Chondrocyte (in vitro differentiated cells): ENCODE data around the gene TST. TPM values are rescaled to one million over a fixed set of nuclear protein-coding genes. Genes with fewer than 3 reads are reported as not detected.

Experiments
- DNase-seq: peaks from one replicate; pipeline ENCODE4 v3.0.0; 2021; ENCODE audit warnings: mixed read lengths, low spot score
- H3K27ac Mint-ChIP-seq: one replicate; pipeline ENCODE4 v1.8.0; 2021; ENCODE audit warnings: mild to moderate bottlenecking, moderate library complexity, mixed read lengths; ENCODE audit not compliant: unreplicated experiment
- H3K27me3 Mint-ChIP-seq: 2 replicates; pipeline ENCODE4 v1.8.0; 2021; ENCODE audit warnings: low read depth, mixed read lengths
- H3K36me3 Mint-ChIP-seq: 2 replicates; pipeline ENCODE4 v1.8.0; 2021; ENCODE audit warnings: low read depth, mixed read lengths
- H3K4me1 Mint-ChIP-seq: 2 replicates; pipeline ENCODE4 v1.8.0; 2021; ENCODE audit warnings: low read depth, mild to moderate bottlenecking, mixed read lengths
- H3K4me3 Mint-ChIP-seq: one replicate; pipeline ENCODE4 v1.8.0; 2021; ENCODE audit warnings: mild to moderate bottlenecking, moderate library complexity, mixed read lengths; ENCODE audit not compliant: unreplicated experiment
- H3K9me3 Mint-ChIP-seq: 2 replicates; pipeline ENCODE4 v1.8.0; 2021; ENCODE audit warnings: low read depth, mixed read lengths
- total RNA-seq: library from RNA; stranded (reverse); gene quantifications from 3 replicates; pipeline ENCODE4 v1.2.1, GENCODE V29; 2021
- TF ChIP-seq, protein P1 (sequence below): fragments of 200-600 bp; sonication (generic); IDR thresholded peaks from 2 replicates; pipeline ENCODE4 v1.5.0; 2021; ENCODE audit warnings: antibody characterized with exemption, mild to moderate bottlenecking, moderate library complexity

Gene TST
- total RNA-seq, 1 donor from 2014 or later: 24.9 TPM

DNA sequence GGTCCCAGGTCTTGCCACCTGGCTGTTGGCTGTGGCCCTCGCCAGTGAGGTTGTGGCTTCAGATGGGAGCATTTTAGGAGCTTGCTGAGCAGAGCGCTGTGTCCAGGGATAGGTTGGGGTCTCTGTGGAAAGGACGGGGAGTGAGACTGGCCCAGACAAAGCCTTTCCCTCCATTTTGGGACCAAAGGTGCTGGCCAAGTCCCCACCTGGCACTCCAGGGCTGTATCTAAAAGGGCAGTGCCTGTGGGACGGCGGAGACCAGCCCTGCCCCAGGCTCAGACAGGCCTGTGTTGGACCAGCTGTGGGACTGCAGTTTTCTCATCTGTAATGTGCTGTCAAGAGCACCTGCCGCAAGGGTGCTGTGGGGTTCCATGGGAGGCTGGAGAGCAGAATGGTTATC, 27.3 kb upstream of the TST start:
- no peaks in the 10 kb centered on the region for H3K27me3 Mint-ChIP-seq
- DNase-seq: no peak
- no peaks in the 10 kb centered on the region for H3K36me3 Mint-ChIP-seq
- no peak overlapping the region for H3K27ac Mint-ChIP-seq
- no peaks in the 10 kb centered on the region for H3K9me3 Mint-ChIP-seq
- H3K4me1 Mint-ChIP-seq: no peaks in the 10 kb centered on the region
- TF ChIP-seq, protein P1, sequence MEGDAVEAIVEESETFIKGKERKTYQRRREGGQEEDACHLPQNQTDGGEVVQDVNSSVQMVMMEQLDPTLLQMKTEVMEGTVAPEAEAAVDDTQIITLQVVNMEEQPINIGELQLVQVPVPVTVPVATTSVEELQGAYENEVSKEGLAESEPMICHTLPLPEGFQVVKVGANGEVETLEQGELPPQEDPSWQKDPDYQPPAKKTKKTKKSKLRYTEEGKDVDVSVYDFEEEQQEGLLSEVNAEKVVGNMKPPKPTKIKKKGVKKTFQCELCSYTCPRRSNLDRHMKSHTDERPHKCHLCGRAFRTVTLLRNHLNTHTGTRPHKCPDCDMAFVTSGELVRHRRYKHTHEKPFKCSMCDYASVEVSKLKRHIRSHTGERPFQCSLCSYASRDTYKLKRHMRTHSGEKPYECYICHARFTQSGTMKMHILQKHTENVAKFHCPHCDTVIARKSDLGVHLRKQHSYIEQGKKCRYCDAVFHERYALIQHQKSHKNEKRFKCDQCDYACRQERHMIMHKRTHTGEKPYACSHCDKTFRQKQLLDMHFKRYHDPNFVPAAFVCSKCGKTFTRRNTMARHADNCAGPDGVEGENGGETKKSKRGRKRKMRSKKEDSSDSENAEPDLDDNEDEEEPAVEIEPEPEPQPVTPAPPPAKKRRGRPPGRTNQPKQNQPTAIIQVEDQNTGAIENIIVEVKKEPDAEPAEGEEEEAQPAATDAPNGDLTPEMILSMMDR: no peak
- no peak overlapping the region for H3K4me3 Mint-ChIP-seq

DNA sequence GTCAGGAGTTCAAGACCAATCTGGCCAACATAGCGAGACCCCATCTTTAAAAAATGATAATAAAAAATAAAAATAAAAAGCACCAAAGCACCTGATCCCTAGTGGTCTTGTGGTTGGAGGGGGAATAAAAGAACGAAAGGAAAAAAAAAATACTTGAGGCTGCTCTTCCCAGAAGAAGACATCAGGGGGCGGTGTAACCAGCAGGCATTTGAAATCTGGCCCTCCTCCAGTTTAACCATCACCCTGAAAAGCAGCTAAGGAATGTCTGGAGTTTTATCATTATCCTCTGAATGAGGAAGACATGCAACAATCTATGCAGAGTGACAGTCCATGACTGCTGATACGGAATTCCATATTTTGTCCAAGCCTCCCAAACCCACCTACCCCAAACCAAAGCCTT, 26.7 kb upstream of the TST start:
- H3K27me3 Mint-ChIP-seq: no peaks in the 10 kb centered on the region
- no peak for DNase-seq
- no peak overlapping the region for H3K4me3 Mint-ChIP-seq
- H3K36me3 Mint-ChIP-seq: no peaks in the 10 kb centered on the region
- no peaks in the 10 kb centered on the region for H3K9me3 Mint-ChIP-seq
- peaks cover under 1% of the 10 kb centered on the region for H3K4me1 Mint-ChIP-seq
- H3K27ac Mint-ChIP-seq: no peak overlapping the region
- TF ChIP-seq, protein P1: peak; percentile 78

DNA sequence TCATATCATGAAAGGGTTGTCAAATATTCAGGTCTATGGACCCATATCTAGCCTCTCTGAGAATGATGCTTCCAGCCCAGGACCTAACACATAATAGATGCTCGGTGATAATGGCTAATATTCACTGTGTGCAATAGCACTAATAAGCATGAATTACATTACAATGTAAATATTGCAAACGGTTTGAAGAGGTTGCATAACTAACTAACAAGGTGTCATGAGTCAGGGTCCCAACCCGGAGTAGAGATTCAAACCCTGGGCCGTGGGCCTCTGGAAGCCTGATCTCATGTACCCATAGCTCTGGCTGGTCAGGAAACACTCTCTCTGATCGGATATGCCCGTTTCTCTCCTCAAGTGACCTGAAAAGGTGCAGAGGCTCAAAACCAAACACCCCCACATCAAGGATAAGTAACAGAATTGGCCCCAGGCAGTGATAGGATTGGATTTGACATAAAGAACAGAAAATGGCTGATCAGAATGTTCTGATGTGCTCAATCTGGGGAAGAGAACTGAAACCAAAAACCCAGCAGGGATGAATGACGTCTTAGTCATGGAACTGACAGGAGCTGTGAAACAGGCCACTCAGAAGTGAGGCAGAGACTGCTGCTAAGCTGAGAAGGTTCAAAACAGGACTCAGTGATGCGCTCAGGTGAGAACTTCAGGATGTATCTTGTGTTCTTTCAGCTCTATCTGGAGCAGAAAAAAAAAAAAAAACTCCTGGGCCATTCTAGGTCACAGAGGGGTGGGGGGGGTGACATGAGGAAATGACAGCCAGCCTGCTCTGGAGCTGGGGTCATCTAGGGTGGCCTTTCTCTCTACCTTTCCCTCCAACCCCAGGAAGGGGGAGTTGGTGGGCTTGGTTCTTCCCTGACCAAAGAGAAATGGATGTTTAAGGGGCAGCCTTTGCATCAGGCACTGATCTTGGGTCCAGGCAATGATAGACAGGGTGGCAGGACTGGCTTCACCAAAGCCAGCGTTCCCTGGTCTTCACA, 25.7 kb upstream of the TST start:
- TF ChIP-seq, protein P1: no peak
- no peaks in the 10 kb centered on the region for H3K9me3 Mint-ChIP-seq
- H3K27ac Mint-ChIP-seq: no peak overlapping the region
- no peaks in the 10 kb centered on the region for H3K36me3 Mint-ChIP-seq
- H3K4me3 Mint-ChIP-seq: no peak overlapping the region
- DNase-seq: no peak
- H3K4me1 Mint-ChIP-seq: peaks cover 4% of the 10 kb centered on the region
- no peaks in the 10 kb centered on the region for H3K27me3 Mint-ChIP-seq

DNA sequence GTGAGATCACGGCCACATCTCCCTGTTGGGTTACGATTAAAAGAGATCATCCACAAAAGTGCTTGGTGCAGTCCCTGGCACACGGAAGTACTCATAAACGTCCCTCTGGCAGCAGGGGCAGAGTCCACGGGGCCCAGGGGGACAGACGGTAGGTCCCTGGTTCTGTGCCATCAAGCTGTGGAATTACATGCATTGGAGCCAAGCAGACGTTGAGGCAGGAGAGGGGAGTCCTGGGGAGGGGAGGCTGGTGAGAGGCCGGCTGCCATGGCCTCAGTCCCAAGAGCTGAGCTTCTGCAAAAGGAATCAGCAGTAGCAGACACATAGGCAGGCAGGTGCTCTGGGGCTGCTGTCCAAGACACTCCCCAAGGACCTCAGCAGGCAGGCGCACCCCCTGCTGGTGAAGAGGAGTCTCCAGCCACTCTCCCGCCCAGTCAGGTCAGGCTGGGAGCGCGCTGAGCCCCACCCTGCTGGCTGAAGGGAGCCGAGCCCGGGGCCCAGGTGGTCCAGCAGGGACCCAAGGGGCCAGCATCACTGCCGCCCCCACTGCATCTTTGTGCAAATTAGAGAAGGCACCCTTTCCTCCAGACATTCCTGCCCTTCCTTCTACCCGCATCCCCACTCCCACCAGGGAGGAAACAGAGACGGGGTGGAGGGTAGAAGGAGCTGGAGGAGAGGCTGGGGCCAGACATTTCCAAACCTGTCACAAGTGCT, 24.7 kb upstream of the TST start:
- no peak for DNase-seq
- H3K9me3 Mint-ChIP-seq: no peaks in the 10 kb centered on the region
- TF ChIP-seq, protein P1: peak; percentile 54
- peaks cover 4% of the 10 kb centered on the region for H3K4me1 Mint-ChIP-seq
- H3K4me3 Mint-ChIP-seq: no peak overlapping the region
- no peaks in the 10 kb centered on the region for H3K36me3 Mint-ChIP-seq
- no peaks in the 10 kb centered on the region for H3K27me3 Mint-ChIP-seq
- no peak overlapping the region for H3K27ac Mint-ChIP-seq

DNA sequence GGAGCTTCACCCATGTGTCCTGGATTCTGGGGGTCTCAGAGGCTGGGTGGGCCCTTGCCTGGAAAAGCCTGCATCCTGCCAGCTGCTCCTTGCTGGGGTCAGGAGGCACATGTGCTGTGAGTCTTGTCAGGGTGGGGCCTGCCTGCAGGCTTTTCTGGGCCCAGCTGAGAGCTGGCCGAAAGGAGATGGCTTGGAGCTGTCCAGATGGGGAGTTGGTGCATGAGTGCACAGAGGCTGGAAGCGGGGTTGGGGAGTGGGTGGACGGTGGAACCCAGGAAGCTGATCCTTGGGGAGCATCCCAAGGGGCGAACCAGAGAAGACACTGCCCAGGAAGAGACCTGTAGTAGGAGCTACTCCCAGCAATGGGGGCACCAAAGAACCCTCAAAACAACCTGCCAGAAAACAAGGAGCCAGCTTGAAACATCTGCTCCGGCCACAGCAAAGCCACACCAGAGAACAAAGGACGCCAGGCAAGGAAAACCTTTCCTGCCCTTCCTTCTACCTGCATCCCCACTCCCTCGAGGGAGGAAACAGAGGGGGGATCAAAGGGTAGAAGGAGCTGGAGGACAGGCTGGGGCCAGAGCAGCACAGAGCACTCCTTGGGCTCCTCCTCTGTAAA, 24.1 kb upstream of the TST start:
- H3K4me1 Mint-ChIP-seq: peaks cover 4% of the 10 kb centered on the region

More for the DNA sequence above, 24.1 kb upstream of the TST start:
- H3K27ac Mint-ChIP-seq: no peak overlapping the region
- H3K36me3 Mint-ChIP-seq: no peaks in the 10 kb centered on the region
- no peaks in the 10 kb centered on the region for H3K27me3 Mint-ChIP-seq
- no peaks in the 10 kb centered on the region for H3K9me3 Mint-ChIP-seq
- no peak for DNase-seq
- TF ChIP-seq, protein P1: no peak
- H3K4me3 Mint-ChIP-seq: no peak overlapping the region
